K562 (cell line): ENCODE data around the gene CCDC85C. TPM values are rescaled to one million over a fixed set of nuclear protein-coding genes. Genes with fewer than 3 reads are reported as not detected.

Source experiments
- BACH1 ChIP-seq: fragments of 200-800 bp; sonication (Bioruptor generic); IDR thresholded peaks from 2 replicates; pipeline ENCODE4 v1.6.1; 2016; ENCODE audit warnings: missing genetic modification characterization, missing compliant biosample characterization
- HNRNPK ChIP-seq: fragments of 200-400 bp; formaldehyde crosslinking; IDR thresholded peaks from one replicate; pipeline ENCODE4 v1.6.1; 2018; ENCODE audit warnings: mild to moderate bottlenecking, low read depth, low read length; ENCODE audit not compliant: poor library complexity, severe bottlenecking
- LARP7 ChIP-seq: fragments of 450-650 bp; IDR thresholded peaks from 2 replicates; pipeline ENCODE4 v1.6.1; 2016
- NRF1 ChIP-seq, 2 experiments: fragments of 450-650 bp; IDR thresholded peaks in 1 of 2; conservative IDR thresholded peaks in 1 of 2; 2 replicates each; pipeline ENCODE4 v1.6.1; 2014; ENCODE audit warnings: mild to moderate bottlenecking in 2 of 2
- SRSF1 ChIP-seq: fragments of 200-400 bp; formaldehyde crosslinking; IDR thresholded peaks from 2 replicates; pipeline ENCODE4 v1.6.1; 2017; ENCODE audit warnings: mild to moderate bottlenecking, low read depth, low read length, moderate library complexity
- TRIM25 ChIP-seq: fragments of 450-650 bp; IDR thresholded peaks from 2 replicates; pipeline ENCODE4 v1.7.0; 2016; ENCODE audit warnings: borderline replicate concordance
- ZBTB1 ChIP-seq: sonication (generic); formaldehyde crosslinking; IDR thresholded peaks from 2 replicates; pipeline ENCODE4 v1.8.1; 2023; ENCODE audit warnings: missing genetic modification reagents, low read depth, mild to moderate bottlenecking, borderline replicate concordance
- ZSCAN32 ChIP-seq: fragments of 450-650 bp; formaldehyde crosslinking; IDR thresholded peaks from 2 replicates; pipeline ENCODE4 v1.4.0; 2020; ENCODE audit warnings: mild to moderate bottlenecking, moderate library complexity
- polyA plus RNA-seq, 8 experiments: library from polyadenylated mRNA; depleted of rRNA in 4 of 8; stranded (reverse) in 5 of 8; unstranded in 3 of 8; fragments of >200 nt; fragmentation: Nextera tagmentation in 2 of 8; fragmentation: Illumina TruSeq in 1 of 8; extraction: Ambion mirVana in 2 of 8; extraction: Trizol in 1 of 8; gene quantifications; 2 replicates each; pipeline versions ENCODE4 v1.2.1 to v1.2.3, GENCODE V29; 2011 to 2014; ENCODE audit warnings: inconsistent platforms in 1 of 8, missing spikeins in 1 of 8
- total RNA-seq, 7 experiments: library from RNA; depleted of rRNA in 6 of 7; stranded (reverse); fragments of >200 nt in 6 of 7; fragmentation: Illumina TruSeq in 2 of 7; extraction: Trizol in 2 of 7; gene quantifications; 2 replicates each; pipeline versions ENCODE4 v1.2.1 to v1.2.3, GENCODE V29; 2011 to 2021; ENCODE audit warnings: low replicate concordance in 1 of 7
- TF ChIP-seq, protein P1 (sequence below): fragments of 450-650 bp; IDR thresholded peaks from 2 replicates; pipeline ENCODE4 v1.6.1; 2016; ENCODE audit warnings: low read depth

Gene CCDC85C
- total and polyA plus RNA-seq, 9 of the 15 experiments (the other 6 are each of a cell fraction or from before 2014, with no cell fraction given): 0.18 to 22.0 (median 6.3) TPM

- TF ChIP-seq, protein P1, sequence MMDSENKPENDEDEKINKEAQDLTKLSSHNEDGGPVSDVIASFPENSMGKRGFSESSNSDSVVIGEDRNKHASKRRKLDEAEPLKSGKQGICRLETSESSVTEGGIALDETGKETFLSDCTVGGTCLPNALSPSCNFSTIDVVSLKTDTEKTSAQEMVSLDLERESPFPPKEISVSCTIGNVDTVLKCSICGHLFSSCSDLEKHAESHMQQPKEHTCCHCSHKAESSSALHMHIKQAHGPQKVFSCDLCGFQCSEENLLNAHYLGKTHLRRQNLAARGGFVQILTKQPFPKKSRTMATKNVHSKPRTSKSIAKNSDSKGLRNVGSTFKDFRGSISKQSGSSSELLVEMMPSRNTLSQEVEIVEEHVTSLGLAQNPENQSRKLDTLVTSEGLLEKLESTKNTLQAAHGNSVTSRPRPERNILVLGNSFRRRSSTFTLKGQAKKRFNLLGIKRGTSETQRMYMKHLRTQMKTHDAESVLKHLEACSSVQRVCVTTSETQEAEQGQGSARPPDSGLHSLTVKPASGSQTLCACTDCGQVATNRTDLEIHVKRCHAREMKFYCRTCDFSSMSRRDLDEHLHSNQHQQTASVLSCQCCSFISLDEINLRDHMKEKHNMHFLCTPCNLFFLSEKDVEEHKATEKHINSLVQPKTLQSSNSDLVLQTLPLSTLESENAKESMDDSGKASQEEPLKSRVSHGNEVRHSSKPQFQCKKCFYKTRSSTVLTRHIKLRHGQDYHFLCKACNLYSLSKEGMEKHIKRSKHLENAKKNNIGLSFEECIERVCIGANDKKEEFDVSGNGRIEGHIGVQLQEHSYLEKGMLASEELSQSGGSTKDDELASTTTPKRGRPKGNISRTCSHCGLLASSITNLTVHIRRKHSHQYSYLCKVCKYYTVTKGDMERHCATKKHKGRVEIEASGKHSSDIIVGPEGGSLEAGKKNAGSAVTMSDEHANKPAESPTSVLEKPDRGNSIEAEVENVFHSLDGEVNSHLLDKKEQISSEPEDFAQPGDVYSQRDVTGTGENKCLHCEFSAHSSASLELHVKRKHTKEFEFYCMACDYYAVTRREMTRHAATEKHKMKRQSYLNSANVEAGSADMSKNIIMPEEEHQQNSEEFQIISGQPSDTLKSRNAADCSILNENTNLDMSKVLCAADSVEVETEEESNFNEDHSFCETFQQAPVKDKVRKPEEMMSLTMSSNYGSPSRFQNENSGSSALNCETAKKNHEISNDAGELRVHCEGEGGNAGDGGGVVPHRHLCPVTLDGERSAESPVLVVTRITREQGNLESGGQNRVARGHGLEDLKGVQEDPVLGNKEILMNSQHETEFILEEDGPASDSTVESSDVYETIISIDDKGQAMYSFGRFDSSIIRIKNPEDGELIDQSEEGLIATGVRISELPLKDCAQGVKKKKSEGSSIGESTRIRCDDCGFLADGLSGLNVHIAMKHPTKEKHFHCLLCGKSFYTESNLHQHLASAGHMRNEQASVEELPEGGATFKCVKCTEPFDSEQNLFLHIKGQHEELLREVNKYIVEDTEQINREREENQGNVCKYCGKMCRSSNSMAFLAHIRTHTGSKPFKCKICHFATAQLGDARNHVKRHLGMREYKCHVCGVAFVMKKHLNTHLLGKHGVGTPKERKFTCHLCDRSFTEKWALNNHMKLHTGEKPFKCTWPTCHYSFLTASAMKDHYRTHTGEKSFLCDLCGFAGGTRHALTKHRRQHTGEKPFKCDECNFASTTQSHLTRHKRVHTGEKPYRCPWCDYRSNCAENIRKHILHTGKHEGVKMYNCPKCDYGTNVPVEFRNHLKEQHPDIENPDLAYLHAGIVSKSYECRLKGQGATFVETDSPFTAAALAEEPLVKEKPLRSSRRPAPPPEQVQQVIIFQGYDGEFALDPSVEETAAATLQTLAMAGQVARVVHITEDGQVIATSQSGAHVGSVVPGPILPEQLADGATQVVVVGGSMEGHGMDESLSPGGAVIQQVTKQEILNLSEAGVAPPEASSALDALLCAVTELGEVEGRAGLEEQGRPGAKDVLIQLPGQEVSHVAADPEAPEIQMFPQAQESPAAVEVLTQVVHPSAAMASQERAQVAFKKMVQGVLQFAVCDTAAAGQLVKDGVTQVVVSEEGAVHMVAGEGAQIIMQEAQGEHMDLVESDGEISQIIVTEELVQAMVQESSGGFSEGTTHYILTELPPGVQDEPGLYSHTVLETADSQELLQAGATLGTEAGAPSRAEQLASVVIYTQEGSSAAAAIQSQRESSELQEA: no peak
- no peak for TF ChIP-seq ZBTB1
- TF ChIP-seq BACH1 (tag): no peak
- no peak for TF ChIP-seq LARP7
- TF ChIP-seq SRSF1: no peak
- TF ChIP-seq HNRNPK: no peak
- TF ChIP-seq ZSCAN32 (CRISPR knock-in tag): no peak
- TF ChIP-seq NRF1 (conservative IDR thresholded peaks at IDR 0.05 in 1 of 2, IDR thresholded peaks at IDR 0.05 in 1 of 2): peak; percentile 80 to 83
- no peak for TF ChIP-seq TRIM25
Measured at GRCh38 chr14:99480917-99481744, 122.9 kb downstream of the CCDC85C start, which contains the start of gene CCNK (continued).
